Measurements from ENCODE around the gene RC3H2. TPM values are rescaled to one million over a fixed set of nuclear protein-coding genes. Genes with fewer than 3 reads are reported as not detected.

RC3H2 gene
- 25.1 TPM for total RNA-seq

DNA sequence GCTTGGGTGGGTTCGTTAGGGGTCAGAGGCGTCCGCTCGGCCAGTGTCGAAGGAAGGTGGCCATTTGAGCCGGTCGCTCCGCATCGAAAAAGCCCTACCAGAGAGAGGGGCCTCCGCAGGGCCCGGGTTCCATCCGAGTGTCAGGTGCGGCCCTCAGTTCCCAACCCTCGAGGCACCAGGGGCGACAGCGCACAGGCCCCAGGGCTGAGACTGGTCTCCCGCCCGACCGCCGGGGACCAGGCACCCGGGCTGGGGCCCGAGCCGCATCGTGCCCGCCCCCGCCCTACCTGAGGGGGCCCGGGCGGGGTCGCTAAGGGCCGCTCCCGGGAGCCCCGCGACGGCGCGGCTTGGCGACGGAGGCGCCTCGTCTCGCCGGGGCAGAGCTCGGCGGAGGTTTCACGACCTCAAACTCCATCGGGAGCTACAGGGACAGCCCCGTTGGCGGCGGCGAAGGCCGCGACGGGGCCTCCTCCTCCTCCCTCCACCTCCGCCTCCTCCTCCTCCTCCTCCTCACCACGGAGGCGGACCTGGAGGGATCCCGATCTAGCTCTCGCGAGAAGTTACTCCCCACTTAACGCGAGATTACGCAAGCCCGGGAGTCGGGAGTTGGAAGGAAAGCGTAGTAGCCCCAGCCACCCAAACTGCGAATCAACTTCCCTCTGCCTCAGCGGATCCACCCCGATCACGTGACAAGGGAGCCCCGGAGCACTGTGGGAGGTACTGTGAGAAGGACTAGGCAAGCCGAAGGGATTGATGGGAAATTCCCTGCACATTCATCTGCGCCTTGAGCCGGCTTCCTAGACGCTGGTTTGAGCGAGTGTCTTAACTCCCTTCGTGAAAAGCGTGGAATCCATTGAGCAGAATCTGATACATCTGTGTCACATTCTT is at the start of gene RC3H2:
RC3H2 (minus strand) TSS at position 537 of the 888 bp plus-strand sequence. CDS start 7,850 bp downstream, outside the sequence.
- intact Hi-C loops (cut with DNase I) = loop anchor here (1.0 to 10.0 kb wide), 8 partner anchors 8 to 1370 kb away; partner anchors contain the start of genes PDCL, STRBP, ZBTB26 and ZBTB6
- DNase-seq (ENCODE audit: low spot score in 2 of 2) = peak; percentile 98 to 100
- H3K4me3 ChIP-seq = peak within 1 kb of the TSS; percentile 83 to 96
- TF ChIP-seq, protein P1, sequence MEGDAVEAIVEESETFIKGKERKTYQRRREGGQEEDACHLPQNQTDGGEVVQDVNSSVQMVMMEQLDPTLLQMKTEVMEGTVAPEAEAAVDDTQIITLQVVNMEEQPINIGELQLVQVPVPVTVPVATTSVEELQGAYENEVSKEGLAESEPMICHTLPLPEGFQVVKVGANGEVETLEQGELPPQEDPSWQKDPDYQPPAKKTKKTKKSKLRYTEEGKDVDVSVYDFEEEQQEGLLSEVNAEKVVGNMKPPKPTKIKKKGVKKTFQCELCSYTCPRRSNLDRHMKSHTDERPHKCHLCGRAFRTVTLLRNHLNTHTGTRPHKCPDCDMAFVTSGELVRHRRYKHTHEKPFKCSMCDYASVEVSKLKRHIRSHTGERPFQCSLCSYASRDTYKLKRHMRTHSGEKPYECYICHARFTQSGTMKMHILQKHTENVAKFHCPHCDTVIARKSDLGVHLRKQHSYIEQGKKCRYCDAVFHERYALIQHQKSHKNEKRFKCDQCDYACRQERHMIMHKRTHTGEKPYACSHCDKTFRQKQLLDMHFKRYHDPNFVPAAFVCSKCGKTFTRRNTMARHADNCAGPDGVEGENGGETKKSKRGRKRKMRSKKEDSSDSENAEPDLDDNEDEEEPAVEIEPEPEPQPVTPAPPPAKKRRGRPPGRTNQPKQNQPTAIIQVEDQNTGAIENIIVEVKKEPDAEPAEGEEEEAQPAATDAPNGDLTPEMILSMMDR (IDR thresholded peaks at IDR 0.05) = no peak
- H3K9me3 ChIP-seq = no peaks in the 10 kb centered on the region
- H3K36me3 ChIP-seq = peaks cover 0 to 6% of the 10 kb centered on the region in 2 donors
- no peaks in the 10 kb centered on the region for H3K27me3 ChIP-seq
- H3K27ac ChIP-seq = peak within 1 kb of the TSS; percentile 97 to 98
- peaks cover 0 to 26% of the 10 kb centered on the region in 2 donors for H3K4me1 ChIP-seq

DNA sequence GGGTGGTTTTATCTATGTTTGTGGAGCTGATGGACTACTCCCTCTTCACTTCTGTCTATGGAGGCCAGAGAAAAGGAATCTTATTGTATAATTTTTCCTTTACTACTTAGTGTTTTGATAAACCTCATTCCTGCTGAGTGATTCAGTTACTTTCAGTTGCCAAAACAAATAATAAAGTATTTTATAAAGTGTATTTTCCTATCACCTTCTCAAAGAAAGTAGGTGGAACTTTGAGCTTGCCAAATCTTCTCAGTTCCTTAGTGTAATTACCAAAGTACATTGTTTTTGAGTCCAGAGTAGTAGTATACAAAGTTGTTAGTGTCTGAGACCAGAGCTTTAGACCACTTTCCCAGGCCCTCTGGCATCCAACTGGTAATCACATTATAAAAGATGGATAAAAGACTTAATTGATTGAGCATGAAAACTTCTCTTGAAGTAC is 49.1 kb upstream of the RC3H2 start:
- Histone ChIP-seq H3K4me1 (peaks cover 5 to 27% of the 10 kb centered on the region in 2 donors), H3K36me3 (peaks cover 0 to 8% of the 10 kb centered on the region in 2 donors), H3K27me3 (no peaks in the 10 kb centered on the region), H3K4me3 (no peak overlapping the region), H3K27ac (peak overlapping the region; percentile 10 to 43), H3K9me3 (no peaks in the 10 kb centered on the region)
- intact Hi-C loops (cut with DNase I) = no loop called here
- DNase-seq (ENCODE audit: low spot score in 2 of 2) = no peak
- TF ChIP-seq, protein P1 (IDR thresholded peaks at IDR 0.05) = no peak

DNA sequence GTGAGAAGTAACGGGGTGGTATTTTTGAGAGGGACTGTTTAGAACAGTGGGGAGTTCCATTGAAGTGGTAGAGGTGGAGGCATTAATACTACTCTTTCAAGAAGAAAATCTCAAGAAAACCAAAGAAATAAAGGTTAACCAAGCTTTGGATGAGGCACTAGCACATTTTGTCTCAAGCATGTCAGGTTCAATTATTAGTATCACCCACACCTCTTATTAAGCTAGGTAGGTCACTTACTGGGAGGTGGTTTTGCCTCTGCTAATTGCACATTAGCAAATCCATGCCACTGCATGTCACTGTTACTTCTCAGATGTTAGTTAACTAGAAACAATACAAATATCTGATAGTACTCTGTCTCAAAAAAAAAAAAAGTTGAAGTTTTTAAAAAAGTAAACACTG is 45.9 kb upstream of the RC3H2 start:
- Histone ChIP-seq H3K4me3 (no peak overlapping the region), H3K27ac (no peak overlapping the region), H3K36me3 (no peaks in the 10 kb centered on the region), H3K9me3 (no peaks in the 10 kb centered on the region), H3K4me1 (peaks cover 6 to 32% of the 10 kb centered on the region in 2 donors), H3K27me3 (no peaks in the 10 kb centered on the region)
- intact Hi-C loops (cut with DNase I) = no loop called here
- TF ChIP-seq, protein P1 (IDR thresholded peaks at IDR 0.05) = no peak
- DNase-seq (ENCODE audit: low spot score in 2 of 2) = no peak

- H3K27ac ChIP-seq = no peak overlapping the region
- H3K27me3 ChIP-seq = no peaks in the 10 kb centered on the region
- no peak for DNase-seq (ENCODE audit: low spot score in 2 of 2)
- H3K36me3 ChIP-seq = no peaks in the 10 kb centered on the region
- TF ChIP-seq, protein P1 (IDR thresholded peaks at IDR 0.05) = no peak
- peaks cover 10 to 31% of the 10 kb centered on the region in 2 donors for H3K4me1 ChIP-seq
- H3K4me3 ChIP-seq = no peak overlapping the region
- intact Hi-C loops (cut with DNase I) = no loop called here
- H3K9me3 ChIP-seq = no peaks in the 10 kb centered on the region
These were observed 45.1 kb upstream of the RC3H2 start for GRCh38 chr9:122950263-122950662.

- peaks cover 10 to 27% of the 10 kb centered on the region in 2 donors for H3K4me1 ChIP-seq
These were observed 44.5 kb upstream of the RC3H2 start for GRCh38 chr9:122949696-122950095.

More at GRCh38 chr9:122949696-122950095, 44.5 kb upstream of the RC3H2 start:
- no peak overlapping the region for H3K4me3 ChIP-seq
- intact Hi-C loops (cut with DNase I) = no loop called here
- no peaks in the 10 kb centered on the region for H3K9me3 ChIP-seq
- TF ChIP-seq, protein P1 (IDR thresholded peaks at IDR 0.05) = no peak
- H3K27me3 ChIP-seq = no peaks in the 10 kb centered on the region
- H3K36me3 ChIP-seq = peaks cover 0 to under 1% of the 10 kb centered on the region in 2 donors
- no peak for DNase-seq (ENCODE audit: low spot score in 2 of 2)
- H3K27ac ChIP-seq = no peak overlapping the region
